HG03457 (cell line): ENCODE measurements around the gene TBX6.

Source experiments
- ATAC-seq: cut with Tn5 transposase; IDR thresholded peaks from one replicate; pipeline ENCODE4 v1.9.1; 2021; ENCODE audit warnings: moderate number of reproducible peaks; ENCODE audit not compliant: unreplicated experiment

TBX6 gene

DNA sequence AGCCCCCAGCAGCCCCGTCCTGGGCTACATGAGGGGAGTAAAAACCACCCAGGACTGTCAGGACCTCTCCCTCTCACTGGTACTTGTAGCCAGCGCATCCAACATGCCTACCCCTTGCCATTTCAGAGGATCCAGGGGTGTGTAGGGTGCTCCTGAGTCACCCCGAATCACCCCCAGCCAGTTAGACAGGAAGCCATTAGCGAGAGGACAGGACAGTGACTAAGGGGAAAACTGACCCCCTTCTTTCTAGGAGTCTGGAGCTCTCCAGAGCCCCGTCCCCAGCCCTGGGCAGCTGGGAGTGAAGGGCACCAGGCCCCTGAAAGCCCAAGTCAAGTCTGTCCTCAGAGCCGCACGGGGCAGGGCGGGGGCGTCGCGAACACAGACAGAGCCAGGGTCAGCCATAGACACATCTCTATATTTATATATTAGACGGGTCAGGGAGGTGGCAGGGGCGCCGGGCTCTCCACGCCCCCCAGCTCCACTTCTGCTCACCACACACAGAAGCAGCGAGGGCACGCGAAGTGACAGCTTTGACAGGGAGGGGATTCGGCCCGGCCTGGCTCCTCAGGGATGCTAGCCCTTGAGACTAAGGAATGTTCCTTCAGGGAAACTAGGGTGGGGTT, 22.1 kb upstream of the TBX6 start:
- no peak for ATAC-seq

DNA sequence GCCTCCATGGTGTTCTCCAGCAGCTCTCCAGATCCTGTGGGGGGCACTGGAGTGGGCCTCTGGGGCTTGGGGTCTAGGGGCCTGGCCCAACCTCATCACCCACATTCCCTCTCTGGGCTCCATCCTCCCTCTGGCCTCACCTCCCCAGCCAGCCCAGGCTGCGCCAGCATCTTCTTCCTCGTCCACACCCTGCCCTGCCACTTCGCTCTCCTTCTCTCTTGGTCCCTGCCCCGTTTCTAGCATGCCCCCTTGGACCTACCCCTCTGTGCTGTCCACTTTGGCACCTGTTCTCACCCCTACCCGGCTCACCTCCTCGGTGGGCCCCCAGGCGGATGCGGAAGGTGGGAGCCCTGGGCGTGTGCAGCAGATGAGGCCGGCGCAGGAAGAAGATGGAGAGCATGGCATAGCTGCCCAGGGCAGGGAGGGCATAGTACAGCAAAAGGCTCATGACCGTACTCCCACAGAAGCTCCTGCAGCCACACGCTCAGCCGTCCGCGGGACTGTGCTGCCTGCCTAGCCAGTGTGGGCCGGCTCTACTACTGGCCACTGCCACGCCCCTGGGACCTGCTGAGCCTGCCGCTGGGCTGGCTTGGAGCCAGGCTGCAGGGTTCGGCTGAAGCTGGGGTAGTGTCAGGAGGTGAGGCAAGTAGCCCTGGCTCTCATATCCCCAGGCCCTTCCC, 21.4 kb upstream of the TBX6 start, which contains the start of gene GDPD3:
GDPD3 (minus strand) TSS at position 507 of the 680 bp plus-strand sequence; CDS start at position 448, 59 bp downstream.
- ATAC-seq: no peak

- no peak for ATAC-seq
Measured at GRCh38 chr16:30112197-30113030, 20.7 kb upstream of the TBX6 start.

GRCh38 chr16:30110661-30111060, 18.9 kb upstream of the TBX6 start:
- no peak for ATAC-seq

GRCh38 chr16:30108059-30108850, 16.5 kb upstream of the TBX6 start:
- ATAC-seq: no peak

DNA sequence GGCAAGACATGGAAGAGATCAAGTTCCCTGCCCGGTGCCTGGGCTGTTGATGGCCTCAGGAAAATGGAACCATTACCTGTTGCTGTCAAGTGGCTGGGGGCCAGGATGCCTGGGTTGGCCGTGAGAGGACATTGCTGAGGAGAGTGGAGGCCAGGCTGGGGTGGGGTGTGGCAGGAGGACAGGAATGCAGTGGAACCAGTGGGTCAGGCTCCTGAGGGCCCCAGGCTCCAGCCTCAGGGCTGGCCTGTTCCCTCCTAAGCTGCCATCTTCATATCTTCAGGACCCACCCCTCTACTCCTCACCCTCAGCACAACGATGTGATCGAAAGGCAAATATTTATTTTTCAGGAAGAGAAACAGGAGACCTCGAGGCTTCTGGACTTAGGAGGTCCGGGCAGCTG, 12.8 kb upstream of the TBX6 start:
- no peak for ATAC-seq

DNA sequence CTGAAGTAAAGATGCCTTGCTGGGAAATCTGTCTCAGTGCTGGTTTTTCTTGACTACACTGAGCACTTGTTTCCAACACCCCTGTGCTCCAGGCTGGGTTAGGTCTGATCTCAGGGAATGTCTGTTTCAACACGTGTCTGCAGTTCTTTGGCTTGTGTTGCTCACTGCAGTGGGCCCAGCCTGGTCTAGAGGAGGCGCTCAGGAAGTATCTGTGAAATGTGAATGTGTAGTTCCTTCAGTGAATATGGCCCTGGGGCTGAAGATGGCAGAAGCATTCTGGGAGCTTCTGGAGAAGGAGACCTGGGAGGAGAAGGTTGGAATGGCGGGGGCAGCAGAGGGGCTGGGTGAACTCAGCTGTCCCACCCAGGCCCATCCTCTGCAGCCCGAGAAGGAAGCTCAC, 12.4 kb upstream of the TBX6 start:
- no peak for ATAC-seq

DNA sequence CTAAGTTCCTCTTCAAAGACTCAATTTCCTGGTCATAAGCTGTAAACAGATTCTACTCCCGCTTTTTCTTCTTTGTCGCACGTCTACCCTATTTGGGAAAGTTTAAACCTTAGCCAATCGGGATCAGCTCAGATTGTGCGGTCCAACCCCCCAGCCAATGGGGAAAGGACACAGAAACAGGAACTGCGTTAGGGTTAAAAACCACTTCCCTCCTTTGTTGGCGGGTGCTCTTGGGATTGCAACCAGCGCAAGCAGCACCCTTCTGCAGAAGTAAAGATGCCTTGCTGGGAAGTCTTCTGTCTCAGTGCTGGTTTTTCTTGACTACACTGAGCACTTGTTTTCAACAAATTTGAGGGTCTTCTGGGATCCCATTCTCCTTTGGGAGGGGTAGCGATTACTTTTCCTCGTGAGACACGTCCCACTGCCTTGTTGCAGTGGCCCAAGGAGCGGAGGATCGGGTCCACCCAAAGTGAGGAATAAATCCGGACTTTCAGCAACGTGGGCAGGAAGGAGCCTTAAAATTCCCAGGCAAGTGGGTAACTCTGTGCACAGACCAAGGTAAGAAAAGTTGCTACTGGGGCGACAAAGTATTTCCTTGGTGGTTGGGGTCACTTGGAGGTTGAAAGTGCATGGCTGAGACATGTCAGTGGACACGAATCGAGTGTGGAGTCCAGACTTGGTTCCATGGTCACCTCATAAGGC, 5.3 kb upstream of the TBX6 start:
- no peak for ATAC-seq

DNA sequence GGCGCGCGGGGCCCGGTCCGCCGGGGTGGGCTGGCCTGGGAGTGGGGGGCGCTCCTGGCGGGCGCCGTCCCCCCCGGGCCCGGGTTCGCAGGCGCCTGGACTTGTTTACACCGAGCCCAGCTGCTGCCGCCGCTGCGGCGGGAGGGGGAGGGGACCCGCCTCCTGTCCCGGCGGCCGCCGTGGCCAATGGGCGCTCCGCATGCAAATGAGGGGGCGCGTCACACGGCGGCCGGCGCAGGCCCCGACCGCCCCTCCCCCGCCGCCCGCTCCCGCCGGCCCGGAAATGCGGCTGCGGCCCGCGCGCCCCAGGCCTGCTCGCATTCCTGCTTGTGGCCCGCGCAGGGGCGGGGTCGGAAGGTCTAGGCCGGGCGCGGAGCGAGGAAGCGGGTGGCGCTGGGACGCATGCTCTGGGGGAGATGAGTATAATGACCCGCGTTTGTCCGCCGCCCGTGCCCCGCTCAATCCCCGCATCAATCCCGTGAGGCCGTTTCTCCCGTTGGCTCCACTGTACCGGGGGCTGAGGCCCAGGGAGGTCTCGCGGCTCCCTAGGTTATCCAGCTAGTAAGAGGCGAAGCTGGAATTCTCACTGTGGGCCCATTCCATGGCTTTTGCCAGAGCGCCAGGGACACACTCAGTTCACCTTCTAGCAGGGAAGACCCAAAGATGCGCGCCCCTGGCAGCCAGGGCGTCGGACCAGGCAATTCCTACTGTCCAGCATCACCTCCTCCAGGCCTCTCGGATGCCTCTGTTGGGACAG, 4.6 kb upstream of the TBX6 start, which contains the start of gene YPEL3:
YPEL3 (minus strand) TSS at position 109 of the 757 bp plus-strand sequence. CDS start 731 bp downstream, outside the sequence.
- ATAC-seq: no peak

DNA sequence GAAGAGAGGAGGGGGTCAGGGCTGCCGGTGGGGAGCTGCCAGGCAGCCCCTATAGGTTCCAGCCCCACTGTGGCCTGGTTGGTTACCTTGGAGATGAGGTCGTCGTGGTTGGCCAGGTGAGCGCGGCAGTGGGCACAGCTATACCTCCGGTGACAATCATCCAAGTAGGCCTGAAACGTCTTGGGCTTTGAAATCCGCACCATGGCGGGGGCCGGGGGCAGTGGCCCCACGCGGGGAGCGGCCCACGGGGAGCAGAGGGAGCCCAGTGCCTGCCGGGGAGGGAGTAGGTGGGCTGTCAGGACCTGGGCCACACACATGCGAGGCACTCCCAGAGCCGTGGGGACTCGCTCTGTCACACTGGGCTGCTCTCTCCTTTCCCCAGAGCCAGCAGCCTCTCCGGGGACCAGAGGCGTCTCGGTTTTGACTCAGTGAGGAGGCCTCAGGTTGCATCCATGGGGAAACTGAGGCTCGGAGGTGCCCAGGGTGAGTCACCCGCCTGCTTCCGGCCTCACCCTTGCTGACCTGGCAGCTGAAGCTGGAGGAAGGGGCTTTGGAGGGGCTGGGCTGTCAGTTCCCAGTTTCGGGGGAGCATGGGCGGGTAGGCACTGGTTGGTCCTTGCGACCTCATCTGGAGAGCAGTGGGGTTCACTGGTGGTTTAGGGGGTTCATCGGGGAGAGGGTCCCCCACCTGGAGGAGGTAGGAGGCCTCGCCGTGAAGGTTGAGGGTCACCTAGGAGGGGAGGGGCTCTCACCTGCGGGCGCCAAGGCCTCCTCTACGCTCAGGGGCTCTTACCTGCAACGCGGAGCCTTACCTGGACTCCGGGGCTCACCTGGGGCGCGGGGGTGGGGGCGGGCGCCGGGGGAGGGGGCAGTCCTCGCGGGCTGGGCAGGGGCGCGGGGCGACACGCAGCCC, 3.7 kb upstream of the TBX6 start:
- ATAC-seq: no peak

DNA sequence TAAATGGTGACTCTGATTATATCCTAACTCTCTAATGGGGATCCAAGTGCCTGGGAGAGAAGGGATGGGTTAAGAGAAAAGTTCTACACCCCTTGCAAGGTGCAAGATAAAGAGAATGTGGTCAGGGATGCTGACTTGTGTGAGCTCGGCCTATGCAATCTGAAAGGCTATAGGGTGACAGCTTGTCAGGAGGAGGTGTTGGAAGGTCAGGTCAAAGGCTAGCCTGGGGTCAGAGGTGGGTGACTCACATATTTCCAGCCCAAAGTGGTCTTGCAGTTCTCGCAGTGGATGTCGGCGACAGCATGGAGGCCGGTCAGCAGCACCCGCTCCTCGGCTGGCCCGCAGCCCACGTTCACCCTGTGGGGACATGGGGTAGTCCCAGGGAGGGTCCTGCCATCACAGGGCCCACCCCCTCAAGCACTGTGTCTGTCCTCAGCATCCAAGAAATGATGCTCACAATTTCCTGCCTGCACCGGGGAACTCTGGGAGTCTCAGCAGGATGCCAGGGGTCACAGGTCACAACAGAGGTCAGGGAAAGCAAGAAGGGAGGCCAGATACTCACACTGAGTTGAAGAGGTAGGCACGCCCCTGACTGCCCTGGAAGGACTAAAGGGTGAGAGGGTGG, 2.9 kb upstream of the TBX6 start:
- ATAC-seq: no peak

DNA sequence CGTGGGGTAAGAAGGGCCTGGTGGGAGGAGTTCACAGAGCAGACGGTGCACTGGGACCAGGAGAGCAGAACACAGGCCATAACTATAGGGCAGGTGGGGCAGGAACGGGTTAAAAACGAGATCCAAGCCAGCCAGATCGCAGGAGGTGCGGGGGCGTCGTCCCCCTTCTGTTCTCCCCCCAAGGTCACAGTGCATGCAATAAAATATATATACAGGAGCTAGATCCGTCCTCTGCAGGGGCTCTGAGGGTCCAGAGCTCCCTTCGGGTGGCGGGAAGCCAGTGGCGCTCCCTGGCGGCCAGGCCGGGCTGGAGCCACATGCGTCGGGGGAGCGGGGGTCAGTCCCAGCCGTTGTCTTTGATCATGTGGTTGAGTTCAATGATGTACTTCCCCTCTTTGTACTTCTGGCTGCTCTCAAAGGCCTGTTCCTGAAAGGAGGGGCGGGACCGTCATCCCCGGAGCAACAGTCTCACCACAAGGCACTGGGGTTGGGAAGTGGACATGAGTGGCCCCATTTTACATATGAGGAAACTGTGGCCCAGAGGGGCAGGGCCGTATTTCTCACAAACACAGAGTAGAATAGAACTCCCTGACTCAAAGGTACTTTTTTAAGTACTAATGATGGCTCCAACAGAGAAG, 768 bp upstream of the TBX6 start:
- ATAC-seq: peak; percentile 29

- ATAC-seq: no peak
Measured at GRCh38 chr16:30090610-30091331, 953 bp downstream of the TBX6 start.

- ATAC-seq: no peak
Measured at GRCh38 chr16:30088832-30089624, 2.7 kb downstream of the TBX6 start.

DNA sequence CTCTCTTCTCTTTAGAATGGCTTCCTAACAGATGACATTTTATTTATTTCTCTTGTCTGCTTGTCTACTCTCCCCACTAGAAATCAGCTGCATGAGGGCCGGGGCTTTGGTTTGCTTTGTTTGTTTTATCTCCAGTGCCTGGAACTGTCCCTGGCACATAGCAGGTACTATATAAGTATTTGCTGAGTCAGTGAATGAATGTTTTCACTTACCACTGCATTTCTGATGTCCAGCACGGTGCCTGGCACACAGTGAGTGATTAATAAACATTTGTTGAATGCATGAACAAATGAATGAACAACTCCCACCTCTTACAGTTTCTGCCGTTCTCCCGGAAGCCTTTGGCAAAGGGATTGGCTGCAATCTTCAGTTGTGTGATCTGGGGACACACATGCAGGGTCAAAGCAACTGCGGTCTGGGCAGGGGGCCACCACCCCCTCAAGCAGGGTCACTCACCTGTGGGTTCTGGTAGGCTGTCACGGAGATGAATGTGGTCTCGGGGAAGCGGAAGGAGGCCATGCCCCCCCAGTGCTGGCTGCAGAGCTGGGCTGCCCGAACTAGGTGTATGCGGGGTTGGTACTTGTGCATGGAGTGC, 3.4 kb downstream of the TBX6 start:
- no peak for ATAC-seq
